Pancreas (tissue), 10 donors: ENCODE results near the gene PEX6. TPM values are rescaled to one million over a fixed set of nuclear protein-coding genes. Genes with fewer than 3 reads are reported as not detected.

Experiments used
- ATAC-seq, 4 donors: fragments of 200-7000 bp; cut with Tn5 transposase; one replicate each; pipeline versions ENCODE4 v1.8.0 to v1.9.1; 2020; ENCODE audit warnings: mild to moderate bottlenecking in 4 of 4, moderate library complexity in 4 of 4
- DNase-seq, 6 donors: peaks; one replicate each; pipeline ENCODE4 v3.0.0-alpha.2; 2020
- FAIRE-seq: peaks from 2 replicates; lab custom pipeline; 2012; peaks lifted over from hg19 to GRCh38; lab: Jason Lieb, UNC
- H3K27ac ChIP-seq, 4 donors: fragments of 200-600 bp; sonication (generic); 1 replicate in 3 of 4; 2 replicates in 1 of 4; pipeline versions ENCODE4 v1.5.0 to v1.8.0; 2020
- H3K27me3 ChIP-seq, 4 donors: fragments of 200-600 bp; one replicate each; pipeline ENCODE4 v1.8.0; 2021
- H3K36me3 ChIP-seq, 3 donors: fragments of 200-600 bp; sonication (generic) in 1 of 3; one replicate each; pipeline versions ENCODE4 v1.5.0 to v1.8.0; 2020 to 2021
- H3K4me1 ChIP-seq, 3 donors: fragments of 200-600 bp; one replicate each; pipeline ENCODE4 v1.8.0; 2021
- H3K4me3 ChIP-seq, 4 donors: fragments of 200-600 bp; sonication (generic) in 2 of 4; one replicate each; pipeline versions ENCODE4 v1.5.0 to v1.8.0; 2020 to 2021
- H3K9me3 ChIP-seq, 4 donors: fragments of 200-600 bp; one replicate each; pipeline ENCODE4 v1.8.0; 2021
- CTCF ChIP-seq, 4 donors: fragments of 200-600 bp; sonication (generic) in 3 of 4; IDR thresholded peaks; one replicate each; pipeline versions ENCODE4 v1.5.0 to v1.8.0; 2021; ENCODE audit warnings: antibody characterized with exemption in 4 of 4
- WGBS, 2 donors: extraction: QIAGEN DNeasy Blood & Tissue Kit; methylation state at CpG; one replicate each; pipeline ENCODE4 v1.1.7; 2013; 5-methylcytosine and 5-hydroxymethylcytosine counted together
- intact Hi-C, 3 donors: fragments of 100-400 bp; cut with DNase I; formaldehyde crosslinking; loops; one replicate each; pipeline versions ENCODE4 v1.11.1 to v1.14.2; 2022
- polyA plus RNA-seq, 2 donors: library from polyadenylated mRNA; stranded (reverse); fragments of 200-250 nt; gene quantifications; one replicate each; pipeline ENCODE4 v1.2.3, GENCODE V29; 2013
- total RNA-seq, 6 donors: library from RNA; stranded (reverse); fragmentation: NEBNext Ultra II Directional in 4 of 6; extraction: Animal tissue kit (Norgen Biotek cat#: 25700) in 4 of 6; gene quantifications; one replicate each; pipeline versions ENCODE4 v1.2.1 to v1.2.4, GENCODE V29; 2021 to 2023
- donor health status: healthy with polysubstance abuse.
- donor health status: DM: no; HTN: no; CAD: no; lungs with moderate emphysema.
- donor health status: DM: no; HTN: no; CAD: no.
- donor health status: control.
- donor health status: control.
- donor health status: Bipolar disorder and iron deficiency.
- donor health status: DM: yes; HTN: yes; CAD: no.
- donor health status: DM: no; HTN: no; CAD: no.
- donor health status: DM: no; HTN: no; CAD: no.
- donor health status: DM: yes; HTN: yes; CAD: no.

Gene PEX6
- total and polyA plus RNA-seq, 8 donors, result 11.4 to 24.3 (median 17.6) TPM

- no peak for ATAC-seq
- H3K27ac ChIP-seq, result no peak overlapping the region
- no peak for DNase-seq
- WGBS, 2 donors, result 90 to 97% methylated on average over 1 of the region's 1 CpG
- no peak overlapping the region for H3K4me3 ChIP-seq
- H3K27me3 ChIP-seq, result no peaks in the 10 kb centered on the region
- no peaks in the 10 kb centered on the region for H3K4me1 ChIP-seq
- no peaks in the 10 kb centered on the region for H3K36me3 ChIP-seq
- H3K9me3 ChIP-seq, result no peaks in the 10 kb centered on the region
- TF ChIP-seq CTCF (IDR thresholded peaks at IDR 0.05), result no peak
- FAIRE-seq, result no peak
- intact Hi-C loops, result no loop called here
Measured at GRCh38 chr6:42916288-42916687, 62.7 kb downstream of the PEX6 start.

GRCh38 chr6:42915732-42916131 is 63.2 kb downstream of the PEX6 start, which contains the start of gene PTCRA:
Gene PTCRA, plus strand, starts transcription at chr6:42916053. Its CDS starts 17 bp downstream, at chr6:42916070.
- 80 to 86% methylated on average over 10 of the region's 10 CpGs for WGBS, 2 donors
- ATAC-seq (no peak), DNase-seq (no peak), FAIRE-seq (no peak)
- no peak within 1 kb of the TSS for H3K4me3 ChIP-seq
- H3K9me3 ChIP-seq, result no peaks in the 10 kb centered on the region
- H3K4me1 ChIP-seq, result no peaks in the 10 kb centered on the region
- H3K27ac ChIP-seq, result no peak within 1 kb of the TSS
- no peaks in the 10 kb centered on the region for H3K36me3 ChIP-seq
- no peaks in the 10 kb centered on the region for H3K27me3 ChIP-seq
- intact Hi-C loops, result no loop called here
- TF ChIP-seq CTCF (IDR thresholded peaks at IDR 0.05), result no peak

GRCh38 chr6:42914546-42914945 is 64.4 kb downstream of the PEX6 start:
- Histone ChIP-seq H3K9me3 (no peaks in the 10 kb centered on the region), H3K36me3 (no peaks in the 10 kb centered on the region), H3K4me3 (no peak overlapping the region), H3K27me3 (no peaks in the 10 kb centered on the region), H3K4me1 (no peaks in the 10 kb centered on the region), H3K27ac (no peak overlapping the region)
- ATAC-seq (no peak), FAIRE-seq (no peak), DNase-seq (no peak)
- WGBS, 2 donors, result 79 to 87% methylated on average over 4 of the region's 4 CpGs
- no peak for TF ChIP-seq CTCF (IDR thresholded peaks at IDR 0.05)
- intact Hi-C loops, result no loop called here

Other genes starting within 250 kb of the PEX6 start
- gene TBCC, start 233.1 kb downstream of the PEX6 start, total RNA-seq, result 10 to 100 TPM in 1 of 6 donors, 1 to 10 TPM in 5; 5.1 to 11.2 (median 8.8) TPM
- 10 to 100 TPM; 16.0 to 35.4 TPM for gene TBCC, start 233.1 kb downstream of the PEX6 start, polyA plus RNA-seq
- 10 to 100 TPM in 1 of 6 donors, 1 to 10 TPM in 5; 6.3 to 10.5 (median 7.4) TPM for gene BICRAL, start 197.1 kb downstream of the PEX6 start, total RNA-seq
- gene BICRAL, start 197.1 kb downstream of the PEX6 start, polyA plus RNA-seq, result 1 to 10 TPM; 2.9 to 5.3 TPM
- gene RPL7L1, start 99.6 kb downstream of the PEX6 start, total RNA-seq, result 10 to 100 TPM; 23.7 to 43.9 (median 39.2) TPM
- gene RPL7L1, start 99.6 kb downstream of the PEX6 start, polyA plus RNA-seq, result 10 to 100 TPM; 29.5 to 34.4 TPM
- gene PTCRA, start 63.1 kb downstream of the PEX6 start, total RNA-seq, result under 1 TPM in 1 of 6 donors, not detected in 5; 0.66 TPM
- not detected for gene PTCRA, start 63.1 kb downstream of the PEX6 start, polyA plus RNA-seq
- gene CNPY3, start 49.7 kb downstream of the PEX6 start, total RNA-seq, result 10 to 100 TPM; 28.3 to 59.7 (median 34.1) TPM
- gene CNPY3, start 49.7 kb downstream of the PEX6 start, polyA plus RNA-seq, result 10 to 100 TPM; 41.9 to 55.4 TPM
- 100 to 1,000 TPM in 3 of 6 donors, 10 to 100 TPM in 3; 19.0 to 295 (median 102) TPM for gene GNMT, start 18.4 kb downstream of the PEX6 start, total RNA-seq
- gene GNMT, start 18.4 kb downstream of the PEX6 start, polyA plus RNA-seq, result 100 to 1,000 TPM in 1 of 2 donors, 10 to 100 TPM in 1; 57.9 to 443 TPM
- 10 to 100 TPM in 5 of 6 donors, 1 to 10 TPM in 1; 9.6 to 17.2 (median 11.3) TPM for gene PPP2R5D, start 5.4 kb upstream of the PEX6 start, total RNA-seq
- 10 to 100 TPM; 16.8 to 18.7 TPM for gene PPP2R5D, start 5.4 kb upstream of the PEX6 start, polyA plus RNA-seq
- 10 to 100 TPM; 16.5 to 26.5 (median 22.6) TPM for gene MEA1, start 34.8 kb upstream of the PEX6 start, total RNA-seq
- 10 to 100 TPM; 44.1 to 48.7 TPM for gene MEA1, start 34.8 kb upstream of the PEX6 start, polyA plus RNA-seq
- 10 to 100 TPM; 19.7 to 40.6 (median 28.0) TPM for gene KLHDC3, start 35.1 kb upstream of the PEX6 start, total RNA-seq
- 10 to 100 TPM; 48.5 to 48.8 TPM for gene KLHDC3, start 35.1 kb upstream of the PEX6 start, polyA plus RNA-seq
- gene RRP36, start 42.4 kb upstream of the PEX6 start, total RNA-seq, result 10 to 100 TPM; 13.2 to 27.1 (median 22.3) TPM
- 10 to 100 TPM; 21.2 to 32.9 TPM for gene RRP36, start 42.4 kb upstream of the PEX6 start, polyA plus RNA-seq
- 10 to 100 TPM in 4 of 6 donors, 1 to 10 TPM in 2; 8.6 to 21.4 (median 12.2) TPM for gene CUL7, start 74.7 kb upstream of the PEX6 start, total RNA-seq
- gene CUL7, start 74.7 kb upstream of the PEX6 start, polyA plus RNA-seq, result 10 to 100 TPM; 17.1 to 20.4 TPM
- 10 to 100 TPM; 19.9 to 31.6 (median 25.7) TPM for gene MRPL2, start 80.3 kb upstream of the PEX6 start, total RNA-seq
- 10 to 100 TPM; 55.2 to 65.8 TPM for gene MRPL2, start 80.3 kb upstream of the PEX6 start, polyA plus RNA-seq
- gene KLC4, start 80.5 kb upstream of the PEX6 start, total RNA-seq, result 10 to 100 TPM; 11.3 to 24.2 (median 15.4) TPM
- gene KLC4, start 80.5 kb upstream of the PEX6 start, polyA plus RNA-seq, result 10 to 100 TPM; 33.0 to 46.1 TPM
- gene PTK7, start 97.1 kb upstream of the PEX6 start, total RNA-seq, result 10 to 100 TPM in 5 of 6 donors, 1 to 10 TPM in 1; 9.8 to 44.2 (median 15.8) TPM
- gene PTK7, start 97.1 kb upstream of the PEX6 start, polyA plus RNA-seq, result 10 to 100 TPM; 21.7 to 33.1 TPM
- 10 to 100 TPM in 3 of 6 donors, 1 to 10 TPM in 3; 7.2 to 12.8 (median 9.8) TPM for gene SRF, start 192.1 kb upstream of the PEX6 start, total RNA-seq
- 10 to 100 TPM; 11.0 to 11.9 TPM for gene SRF, start 192.1 kb upstream of the PEX6 start, polyA plus RNA-seq
- gene CUL9, start 203.0 kb upstream of the PEX6 start, total RNA-seq, result 10 to 100 TPM; 11.3 to 26.7 (median 13.8) TPM
- 10 to 100 TPM; 86.6 to 99.3 TPM for gene CUL9, start 203.0 kb upstream of the PEX6 start, polyA plus RNA-seq